ENCODE data around the gene RSPH4A. TPM values are rescaled to one million over a fixed set of nuclear protein-coding genes. Genes with fewer than 3 reads are reported as not detected.

RSPH4A gene
- total RNA-seq: 1 to 10 TPM in 1 of 4 donors, under 1 TPM in 2, not detected in 1; 0.16 to 2.8 (median 0.56) TPM

DNA sequence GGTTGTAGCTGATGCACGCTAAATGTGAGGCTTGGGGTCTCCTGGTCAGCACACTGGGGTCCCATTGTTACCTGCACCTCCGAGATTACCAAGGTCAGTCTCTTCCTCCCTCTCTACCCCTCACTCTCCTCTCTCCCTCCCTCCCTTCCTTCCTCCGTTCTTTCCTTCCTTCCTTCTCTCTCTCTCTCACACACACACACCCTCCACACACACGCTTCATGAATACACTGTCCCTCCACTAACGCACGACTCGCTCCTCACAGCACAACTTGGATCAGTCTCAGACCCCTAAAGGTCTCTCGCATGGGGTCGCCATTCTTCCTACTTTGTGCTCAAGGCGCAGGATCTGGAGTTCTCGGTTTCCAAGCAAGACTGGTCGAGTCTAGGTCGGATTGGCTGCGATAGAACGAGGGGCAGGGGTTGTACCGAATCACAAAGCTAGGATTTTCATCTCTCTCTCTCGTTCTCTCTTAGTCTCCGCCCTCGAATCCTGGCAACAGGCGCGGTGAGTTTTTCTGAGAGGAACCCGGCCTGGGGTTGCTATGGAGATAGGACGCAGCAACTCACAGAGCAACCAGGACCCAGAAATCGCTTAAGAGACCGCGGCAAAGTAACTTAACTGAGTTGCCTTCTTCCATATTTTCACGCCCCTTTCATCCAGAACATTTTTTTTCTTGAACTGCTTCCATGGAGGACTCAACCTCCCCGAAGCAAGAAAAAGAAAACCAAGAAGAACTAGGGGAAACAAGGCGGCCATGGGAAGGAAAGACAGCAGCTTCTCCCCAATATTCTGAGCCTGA lies at the start of gene RSPH4A:
RSPH4A (plus strand) TSS at position 543 of the 800 bp plus-strand sequence; CDS start at position 688, 145 bp downstream.
- Histone ChIP-seq H3K4me3 (peak within 1 kb of the TSS; percentile 48 to 80 (median 61)), H3K9me3 (no peaks in the 10 kb centered on the region), H3K4me1 (peaks cover 0 to 8% of the 10 kb centered on the region in 2 donors), H3K27ac (no peak within 1 kb of the TSS), H3K36me3 (no peaks in the 10 kb centered on the region), H3K27me3 (no peaks in the 10 kb centered on the region)
- in situ Hi-C loops (cut with MboI; ENCODE audit: low sequenced_read_pairs in 4 of 4): no loop called here
- peak; percentile 99 for ATAC-seq
- peak; percentile 70 to 80 for DNase-seq
- intact Hi-C loops (cut with DNase I; ENCODE audit: low total_unique reads): no loop called here
- TF ChIP-seq, protein P1, sequence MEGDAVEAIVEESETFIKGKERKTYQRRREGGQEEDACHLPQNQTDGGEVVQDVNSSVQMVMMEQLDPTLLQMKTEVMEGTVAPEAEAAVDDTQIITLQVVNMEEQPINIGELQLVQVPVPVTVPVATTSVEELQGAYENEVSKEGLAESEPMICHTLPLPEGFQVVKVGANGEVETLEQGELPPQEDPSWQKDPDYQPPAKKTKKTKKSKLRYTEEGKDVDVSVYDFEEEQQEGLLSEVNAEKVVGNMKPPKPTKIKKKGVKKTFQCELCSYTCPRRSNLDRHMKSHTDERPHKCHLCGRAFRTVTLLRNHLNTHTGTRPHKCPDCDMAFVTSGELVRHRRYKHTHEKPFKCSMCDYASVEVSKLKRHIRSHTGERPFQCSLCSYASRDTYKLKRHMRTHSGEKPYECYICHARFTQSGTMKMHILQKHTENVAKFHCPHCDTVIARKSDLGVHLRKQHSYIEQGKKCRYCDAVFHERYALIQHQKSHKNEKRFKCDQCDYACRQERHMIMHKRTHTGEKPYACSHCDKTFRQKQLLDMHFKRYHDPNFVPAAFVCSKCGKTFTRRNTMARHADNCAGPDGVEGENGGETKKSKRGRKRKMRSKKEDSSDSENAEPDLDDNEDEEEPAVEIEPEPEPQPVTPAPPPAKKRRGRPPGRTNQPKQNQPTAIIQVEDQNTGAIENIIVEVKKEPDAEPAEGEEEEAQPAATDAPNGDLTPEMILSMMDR (IDR thresholded peaks at IDR 0.05 in 4 of 5, conservative IDR thresholded peaks at IDR 0.05 in 1 of 5): no peak
- TF ChIP-seq POLR2A (IDR thresholded peaks at IDR 0.05): no peak

DNA sequence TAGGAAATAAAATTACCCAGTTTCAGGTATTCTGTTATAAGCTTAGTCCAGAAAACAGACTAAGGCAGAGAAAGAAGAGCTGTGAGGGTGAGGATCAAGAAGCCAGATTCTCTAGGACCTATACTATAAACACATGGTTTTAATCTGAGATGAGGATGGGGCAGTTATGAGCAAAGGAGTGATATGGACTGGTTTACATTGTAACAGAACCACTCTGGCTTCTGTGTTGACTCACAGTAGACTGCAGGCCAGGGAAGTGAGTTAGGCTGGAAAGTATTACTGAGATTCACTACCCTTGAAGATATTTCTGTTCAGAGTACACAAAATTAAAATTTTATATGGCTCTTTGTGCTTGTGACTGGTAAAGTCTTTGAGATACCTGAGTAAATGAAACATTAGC lies 48.2 kb upstream of the RSPH4A start:
- Histone ChIP-seq H3K4me3 (no peak overlapping the region), H3K27ac (no peak overlapping the region), H3K4me1 (peaks cover 27 to 30% of the 10 kb centered on the region in 2 donors), H3K36me3 (no peaks in the 10 kb centered on the region), H3K9me3 (no peaks in the 10 kb centered on the region), H3K27me3 (no peaks in the 10 kb centered on the region)
- no peak for DNase-seq
- in situ Hi-C loops (cut with MboI; ENCODE audit: low sequenced_read_pairs in 4 of 4): loop anchor here in 1 of 4 donors (10.0 kb wide), 1 partner anchor 283 kb away; no protein-coding TSS in a partner anchor
- TF ChIP-seq, protein P1 (IDR thresholded peaks at IDR 0.05 in 4 of 5, conservative IDR thresholded peaks at IDR 0.05 in 1 of 5): no peak
- intact Hi-C loops (cut with DNase I; ENCODE audit: low total_unique reads): no loop called here
- ATAC-seq: no peak

DNA sequence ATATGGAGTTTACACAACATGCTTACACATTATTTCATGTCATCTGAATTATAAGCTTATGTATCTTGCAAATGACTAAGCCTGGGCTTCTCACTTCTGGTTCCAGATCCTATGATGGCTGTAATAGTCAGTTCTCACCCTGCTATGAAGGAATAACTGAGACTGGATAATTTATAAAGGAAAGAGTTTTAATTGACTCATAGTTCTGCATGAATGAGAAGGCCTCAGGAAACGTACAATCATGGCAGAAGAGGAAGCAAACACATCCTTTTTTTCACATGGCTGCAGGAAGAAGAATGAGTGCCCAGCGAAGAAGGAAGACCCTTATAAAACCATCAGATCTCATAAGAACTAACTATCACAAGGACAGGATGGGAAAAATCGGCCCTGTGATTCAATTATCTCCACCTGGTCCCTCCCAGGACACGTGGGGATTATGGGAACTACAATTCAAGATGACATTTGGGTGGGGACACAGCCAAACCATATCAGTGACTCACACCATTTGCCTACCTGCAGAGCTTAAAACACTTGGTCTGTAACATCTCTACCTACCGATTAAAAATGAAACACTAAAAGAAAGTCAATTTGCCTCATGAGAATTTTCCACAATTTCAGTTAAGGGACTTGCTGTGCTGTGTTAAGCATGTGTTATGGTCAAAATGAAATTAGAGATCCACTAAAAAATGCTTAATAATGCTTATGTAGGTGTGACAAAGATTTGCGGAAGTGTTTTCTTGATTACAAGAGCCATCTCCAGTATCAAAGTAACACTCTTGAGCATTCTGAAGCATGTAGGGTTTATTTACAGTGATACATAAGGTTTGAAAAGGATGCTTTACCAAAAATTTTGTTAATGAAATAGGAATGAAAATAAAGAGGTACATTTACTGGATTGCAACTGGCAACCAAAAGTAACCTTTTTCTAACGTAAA lies 47.2 kb upstream of the RSPH4A start:
- H3K4me1 ChIP-seq: peaks cover 37 to 39% of the 10 kb centered on the region in 2 donors
- in situ Hi-C loops (cut with MboI; ENCODE audit: low sequenced_read_pairs in 4 of 4) (loop anchor here in 1 of 4 donors (10.0 kb wide), 1 partner anchor 284 kb away; no protein-coding TSS in a partner anchor), intact Hi-C loops (cut with DNase I; ENCODE audit: low total_unique reads) (no loop called here)
- H3K9me3 ChIP-seq: no peaks in the 10 kb centered on the region
- ATAC-seq: no peak
- H3K4me3 ChIP-seq: no peak overlapping the region
- H3K36me3 ChIP-seq: no peaks in the 10 kb centered on the region
- no peak for DNase-seq
- TF ChIP-seq POLR2A (IDR thresholded peaks at IDR 0.05): no peak
- TF ChIP-seq, protein P1 (IDR thresholded peaks at IDR 0.05 in 4 of 5, conservative IDR thresholded peaks at IDR 0.05 in 1 of 5): no peak
- H3K27ac ChIP-seq: no peak overlapping the region
- no peaks in the 10 kb centered on the region for H3K27me3 ChIP-seq

DNA sequence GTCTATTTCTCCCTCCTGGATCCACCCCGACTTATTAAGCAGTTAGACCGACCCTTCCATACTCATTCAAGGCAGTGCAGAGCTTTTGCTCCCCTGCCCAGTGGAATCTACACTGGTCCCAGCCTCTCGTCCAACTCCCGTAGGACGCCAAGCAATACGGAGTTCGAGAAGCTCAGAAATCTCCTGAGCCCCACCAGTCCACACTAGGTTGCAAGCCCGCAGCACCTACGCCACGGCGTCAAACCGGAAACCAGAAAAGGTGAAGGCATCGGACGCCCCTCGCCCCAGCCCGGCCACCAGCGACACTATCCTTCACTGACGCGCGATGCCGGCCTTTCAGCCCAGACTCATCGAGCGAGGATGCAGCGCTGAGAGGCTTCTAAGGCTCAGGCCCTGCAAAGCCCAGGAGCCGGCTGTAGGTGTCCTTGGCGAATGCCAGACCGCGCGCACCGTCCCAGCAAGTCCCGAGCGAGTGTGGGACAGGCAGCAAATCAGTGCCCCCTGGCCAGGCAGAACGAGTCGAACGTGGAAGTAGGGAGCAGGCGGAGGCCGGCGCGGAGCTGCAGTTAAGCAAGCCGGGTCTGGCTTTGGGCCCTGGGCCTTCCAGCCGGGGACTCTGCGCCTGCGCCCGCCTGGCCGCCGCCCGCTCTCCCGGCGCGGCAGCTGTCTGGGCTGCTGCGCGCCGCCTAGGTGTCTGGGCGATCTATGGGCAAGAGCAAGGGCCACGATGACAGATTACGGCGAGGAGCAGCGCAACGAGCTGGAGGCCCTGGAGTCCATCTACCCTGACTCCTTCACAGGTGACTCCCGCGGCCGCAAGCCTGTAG lies 45.2 kb upstream of the RSPH4A start, which contains the start of gene RWDD1:
RWDD1 (plus strand) TSS at position 649 of the 827 bp plus-strand sequence; CDS start at position 728, 79 bp downstream.
- intact Hi-C loops (cut with DNase I; ENCODE audit: low total_unique reads): loop anchor here (1.0 to 5.0 kb wide), 4 partner anchors 96 to 290 kb away; partner anchors contain the start of genes KPNA5 and ZUP1
- H3K27me3 ChIP-seq: no peaks in the 10 kb centered on the region
- ATAC-seq: peak; percentile 96 to 98
- H3K27ac ChIP-seq: peak within 1 kb of the TSS; percentile 88 to 94 (median 91)
- H3K4me1 ChIP-seq: peaks cover 41 to 43% of the 10 kb centered on the region in 2 donors
- peak; percentile 99 for DNase-seq
- TF ChIP-seq, protein P1 (IDR thresholded peaks at IDR 0.05 in 4 of 5, conservative IDR thresholded peaks at IDR 0.05 in 1 of 5): peak in 4 of 5 experiments; percentile 16 to 33 (median 24)
- TF ChIP-seq POLR2A (IDR thresholded peaks at IDR 0.05): peak; percentile 76 to 77
- peak within 1 kb of the TSS; percentile 77 to 92 (median 86) for H3K4me3 ChIP-seq
- in situ Hi-C loops (cut with MboI; ENCODE audit: low sequenced_read_pairs in 4 of 4): no loop called here
- H3K36me3 ChIP-seq: peaks cover 0 to 5% of the 10 kb centered on the region in 2 donors
- H3K9me3 ChIP-seq: no peaks in the 10 kb centered on the region
